GM23248 (cell line): ENCODE results near the gene ANKRD24. TPM values are rescaled to one million over a fixed set of nuclear protein-coding genes. Genes with fewer than 3 reads are reported as not detected.
"Not testable (repeated sequence)": the region's sequence is repeated elsewhere in the genome, so short reads cannot be mapped to it uniquely, and the experiment has no call there.

ENCODE experiments used
- DNase-seq: peaks from one replicate; pipeline ENCODE4 v3.0.0-alpha.2; 2015
- H2AFZ ChIP-seq: fragments of 200-600 bp; sonication (generic); 2 replicates; pipeline ENCODE4 v1.6.1; 2016; ENCODE audit warnings: antibody characterized with exemption
- H3F3A ChIP-seq: fragments of 200-600 bp; sonication (generic); 2 replicates; pipeline ENCODE4 v1.6.1; 2016; ENCODE audit warnings: mild to moderate bottlenecking, antibody characterized with exemption, mixed run types; ENCODE audit not compliant: insufficient read depth
- H3K27ac ChIP-seq: fragments of 200-600 bp; sonication (generic); 2 replicates; pipeline ENCODE4 v1.5.1; 2016; ENCODE audit warnings: mild to moderate bottlenecking
- H3K27me3 ChIP-seq: fragments of 200-600 bp; sonication (generic); replicated peaks from 2 replicates; pipeline ENCODE4 v1.6.1; 2016; ENCODE audit warnings: mild to moderate bottlenecking; ENCODE audit not compliant: insufficient read depth
- H3K36me3 ChIP-seq: fragments of 200-600 bp; sonication (generic); 2 replicates; pipeline ENCODE4 v1.6.1; 2016; ENCODE audit warnings: low read depth, mild to moderate bottlenecking
- H3K4me1 ChIP-seq: fragments of 200-600 bp; sonication (generic); 2 replicates; pipeline ENCODE4 v1.6.1; 2016; ENCODE audit warnings: mild to moderate bottlenecking; ENCODE audit not compliant: insufficient read depth
- H3K4me2 ChIP-seq: fragments of 200-600 bp; sonication (generic); one replicate; pipeline ENCODE4 v1.6.1; 2016; ENCODE audit warnings: mild to moderate bottlenecking; ENCODE audit not compliant: unreplicated experiment
- H3K4me3 ChIP-seq: fragments of 200-600 bp; sonication (generic); 2 replicates; pipeline ENCODE4 v1.5.1; 2016; ENCODE audit warnings: mild to moderate bottlenecking
- H3K79me2 ChIP-seq: fragments of 200-600 bp; sonication (generic); 2 replicates; pipeline ENCODE4 v1.6.1; 2016; ENCODE audit warnings: mild to moderate bottlenecking; ENCODE audit not compliant: insufficient read depth
- H3K9ac ChIP-seq: fragments of 200-600 bp; sonication (generic); 2 replicates; pipeline ENCODE4 v1.6.1; 2016; ENCODE audit warnings: mild to moderate bottlenecking
- H3K9me2 ChIP-seq: fragments of 200-600 bp; sonication (generic); 2 replicates; pipeline ENCODE4 v1.6.1; 2016; ENCODE audit warnings: mixed run types, mild to moderate bottlenecking, moderate library complexity; ENCODE audit not compliant: insufficient read depth
- H3K9me3 ChIP-seq: fragments of 200-600 bp; sonication (generic); one replicate; pipeline ENCODE4 v1.6.1; 2017; ENCODE audit warnings: low read depth
- H4K20me1 ChIP-seq: fragments of 200-600 bp; sonication (generic); 2 replicates; pipeline ENCODE4 v1.6.0; 2016; ENCODE audit not compliant: insufficient read depth
- EZH2 ChIP-seq: fragments of 200-600 bp; sonication (generic); IDR thresholded peaks from 2 replicates; pipeline ENCODE4 v1.6.1; 2018; ENCODE audit warnings: antibody characterized with exemption, mild to moderate bottlenecking; ENCODE audit not compliant: insufficient read depth, poor library complexity, severe bottlenecking
- EZH2phosphoT487 ChIP-seq: fragments of 200-600 bp; sonication (generic); IDR thresholded peaks from 2 replicates; pipeline ENCODE4 v1.6.1; 2018; ENCODE audit warnings: antibody characterized with exemption, moderate library complexity, mild to moderate bottlenecking, low read depth; ENCODE audit not compliant: insufficient read depth
- WGBS, 2 experiments: methylation state at CpG; one replicate each; pipeline ENCODE4 v1.1.6; 2015 to 2017; ENCODE audit warnings: low lambda C conversion rate in 2 of 2, low coverage in 1 of 2; ENCODE audit errors: missing lambda C conversion rate in 2 of 2; 5-methylcytosine and 5-hydroxymethylcytosine counted together
- in situ Hi-C: fragments of 300-500 bp; cut with MboI; formaldehyde crosslinking; loops from 2 replicates; pipeline ENCODE4 v1.15.0; 2020
- polyA plus RNA-seq: library from polyadenylated mRNA; unstranded; fragments of >200 nt; fragmentation: Nextera tagmentation; extraction: Ambion mirVana; gene quantifications from 2 replicates; pipeline ENCODE4 v1.2.1, GENCODE V29; 2016
- total RNA-seq: library from RNA; depleted of rRNA; stranded (reverse); fragments of >200 nt; shearing (Covaris generic); gene quantifications from 2 replicates; pipeline ENCODE4 v1.2.3, GENCODE V29; 2014

ANKRD24 gene
- total and polyA plus RNA-seq, 2 experiments from 2014 or later: 0.46 to 0.54 TPM

GRCh38 chr19:4213116-4213515 is 30.6 kb downstream of the ANKRD24 start:
- Histone ChIP-seq H3K9me3 (no peaks in the 10 kb centered on the region), H3K36me3 (no peaks in the 10 kb centered on the region), H3K4me3 (no peak overlapping the region), H3K27ac (no peak overlapping the region), H3K9ac (no peak overlapping the region), H3K27me3 (no peaks in the 10 kb centered on the region), H3F3A (no peaks in the 10 kb centered on the region), H3K79me2 (no peaks in the 10 kb centered on the region), H2AFZ (no peak overlapping the region), H3K4me1 (no peaks in the 10 kb centered on the region), H4K20me1 (no peaks in the 10 kb centered on the region), H3K9me2 (no peaks in the 10 kb centered on the region), H3K4me2 (no peak overlapping the region)
- in situ Hi-C loops: no loop called here
- 77 to 94% methylated on average over 2 to 3 of the region's 3 CpGs for WGBS, 2 experiments
- no peak for TF ChIP-seq EZH2
- TF ChIP-seq EZH2phosphoT487: no peak
- no peak for DNase-seq

- Histone ChIP-seq H3F3A (no peaks in the 10 kb centered on the region), H3K9me3 (no peaks in the 10 kb centered on the region), H3K4me2 (no peak overlapping the region), H3K79me2 (no peaks in the 10 kb centered on the region), H3K9me2 (no peaks in the 10 kb centered on the region), H3K9ac (no peak overlapping the region), H3K4me1 (no peaks in the 10 kb centered on the region), H3K36me3 (no peaks in the 10 kb centered on the region), H3K27me3 (no peaks in the 10 kb centered on the region), H4K20me1 (no peaks in the 10 kb centered on the region), H3K4me3 (no peak overlapping the region), H2AFZ (no peak overlapping the region), H3K27ac (no peak overlapping the region)
- TF ChIP-seq EZH2 (no peak), EZH2phosphoT487 (no peak)
- WGBS, 2 experiments: 36 to 38% methylated on average over 10 of the region's 10 CpGs
- in situ Hi-C loops: no loop called here
- DNase-seq: no peak
Measured at GRCh38 chr19:4215807-4216206, 33.3 kb downstream of the ANKRD24 start.

GRCh38 chr19:4216846-4217245 is 34.4 kb downstream of the ANKRD24 start:
- 73 to 79% methylated on average over 6 of the region's 6 CpGs for WGBS, 2 experiments
- Histone ChIP-seq H4K20me1 (no peaks in the 10 kb centered on the region), H3K36me3 (no peaks in the 10 kb centered on the region), H3K27ac (no peak overlapping the region), H3K4me2 (no peak overlapping the region), H3K9me2 (no peaks in the 10 kb centered on the region), H3F3A (no peaks in the 10 kb centered on the region), H3K27me3 (no peaks in the 10 kb centered on the region), H2AFZ (no peak overlapping the region), H3K9me3 (no peaks in the 10 kb centered on the region), H3K4me3 (no peak overlapping the region), H3K4me1 (no peaks in the 10 kb centered on the region), H3K9ac (no peak overlapping the region), H3K79me2 (no peaks in the 10 kb centered on the region)
- in situ Hi-C loops: no loop called here
- no peak for DNase-seq
- TF ChIP-seq EZH2phosphoT487 (no peak), EZH2 (no peak)

- 92 to 93% methylated on average over 61 to 81 of the region's 81 CpGs for WGBS, 2 experiments
- no peak overlapping the region for H3K9ac ChIP-seq
- H3K79me2 ChIP-seq: no peaks in the 10 kb centered on the region
- H4K20me1 ChIP-seq: no peaks in the 10 kb centered on the region
- no peak overlapping the region for H3K27ac ChIP-seq
- H3K9me2 ChIP-seq: no peaks in the 10 kb centered on the region
- H3K9me3 ChIP-seq: no peaks in the 10 kb centered on the region
- H3F3A ChIP-seq: no peaks in the 10 kb centered on the region
- no peaks in the 10 kb centered on the region for H3K27me3 ChIP-seq
- H3K4me1 ChIP-seq: no peaks in the 10 kb centered on the region
- H2AFZ ChIP-seq: no peak overlapping the region
- H3K4me2 ChIP-seq: no peak overlapping the region
- in situ Hi-C loops: no loop called here
- no peaks in the 10 kb centered on the region for H3K36me3 ChIP-seq
- TF ChIP-seq EZH2: no peak
- TF ChIP-seq EZH2phosphoT487: no peak
- no peak overlapping the region for H3K4me3 ChIP-seq
- no peak for DNase-seq
Measured at GRCh38 chr19:4217429-4218264, 35.2 kb downstream of the ANKRD24 start.

- H3K9me2 ChIP-seq, H3F3A ChIP-seq, in situ Hi-C loops, H3K4me3 ChIP-seq, H3K36me3 ChIP-seq, H3K4me1 ChIP-seq, H3K4me2 ChIP-seq, H3K79me2 ChIP-seq, DNase-seq, H3K27me3 ChIP-seq, H3K9ac ChIP-seq, H3K27ac ChIP-seq, H3K9me3 ChIP-seq, H4K20me1 ChIP-seq, H2AFZ ChIP-seq: not testable (repeated sequence)
- 91 to 93% methylated on average over 1 of the region's 1 CpG for WGBS, 2 experiments
Measured at GRCh38 chr19:4218523-4218922, 36.0 kb downstream of the ANKRD24 start.
